GM19351 (cell line): ENCODE data around the gene NDRG4.

Experiments
- ATAC-seq: cut with Tn5 transposase; IDR thresholded peaks from one replicate; pipeline ENCODE4 v1.9.1; 2021; ENCODE audit warnings: mild to moderate bottlenecking, moderate library complexity; ENCODE audit not compliant: unreplicated experiment

Gene NDRG4

GRCh38 chr16:58508671-58509251, 8.8 kb downstream of the NDRG4 start:
- ATAC-seq, result no peak

- no peak for ATAC-seq
Measured at GRCh38 chr16:58509256-58510096, 9.5 kb downstream of the NDRG4 start.

DNA sequence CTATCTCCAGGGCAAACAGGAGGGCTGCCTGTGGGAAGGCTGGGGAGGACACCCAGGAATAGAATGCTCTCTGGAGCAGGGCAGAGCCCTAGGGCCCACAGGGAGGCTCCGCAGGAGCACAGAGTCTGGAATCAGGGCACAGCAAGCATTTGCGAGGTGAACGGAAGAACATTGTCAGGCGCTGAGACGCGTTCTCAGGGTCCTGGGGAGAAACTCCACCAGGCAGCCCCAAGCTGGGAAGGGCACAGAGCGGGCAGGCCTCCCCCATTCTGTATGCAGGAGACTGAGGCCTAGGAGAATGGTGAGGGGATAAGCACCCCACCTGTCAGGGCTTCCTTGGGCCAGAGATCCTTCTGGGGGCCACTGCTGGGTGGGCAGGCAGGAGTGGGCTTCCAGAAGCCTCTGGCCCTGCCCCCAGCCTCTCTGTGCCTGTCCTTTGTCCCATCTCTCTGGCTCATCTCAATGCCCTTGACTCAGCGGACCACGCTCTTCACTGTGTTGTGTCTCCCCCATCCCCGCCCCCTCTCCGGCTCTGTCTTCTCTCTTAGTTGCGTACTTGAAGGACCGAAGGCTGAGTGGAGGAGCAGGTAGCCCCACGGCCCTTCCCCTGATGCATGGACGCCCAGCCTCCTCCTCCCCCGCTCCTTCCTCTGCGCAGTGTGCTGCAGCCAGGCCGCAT, 10.3 kb downstream of the NDRG4 start:
- ATAC-seq, result no peak

- ATAC-seq, result no peak
Measured at GRCh38 chr16:58510776-58511628, 11.1 kb downstream of the NDRG4 start.

DNA sequence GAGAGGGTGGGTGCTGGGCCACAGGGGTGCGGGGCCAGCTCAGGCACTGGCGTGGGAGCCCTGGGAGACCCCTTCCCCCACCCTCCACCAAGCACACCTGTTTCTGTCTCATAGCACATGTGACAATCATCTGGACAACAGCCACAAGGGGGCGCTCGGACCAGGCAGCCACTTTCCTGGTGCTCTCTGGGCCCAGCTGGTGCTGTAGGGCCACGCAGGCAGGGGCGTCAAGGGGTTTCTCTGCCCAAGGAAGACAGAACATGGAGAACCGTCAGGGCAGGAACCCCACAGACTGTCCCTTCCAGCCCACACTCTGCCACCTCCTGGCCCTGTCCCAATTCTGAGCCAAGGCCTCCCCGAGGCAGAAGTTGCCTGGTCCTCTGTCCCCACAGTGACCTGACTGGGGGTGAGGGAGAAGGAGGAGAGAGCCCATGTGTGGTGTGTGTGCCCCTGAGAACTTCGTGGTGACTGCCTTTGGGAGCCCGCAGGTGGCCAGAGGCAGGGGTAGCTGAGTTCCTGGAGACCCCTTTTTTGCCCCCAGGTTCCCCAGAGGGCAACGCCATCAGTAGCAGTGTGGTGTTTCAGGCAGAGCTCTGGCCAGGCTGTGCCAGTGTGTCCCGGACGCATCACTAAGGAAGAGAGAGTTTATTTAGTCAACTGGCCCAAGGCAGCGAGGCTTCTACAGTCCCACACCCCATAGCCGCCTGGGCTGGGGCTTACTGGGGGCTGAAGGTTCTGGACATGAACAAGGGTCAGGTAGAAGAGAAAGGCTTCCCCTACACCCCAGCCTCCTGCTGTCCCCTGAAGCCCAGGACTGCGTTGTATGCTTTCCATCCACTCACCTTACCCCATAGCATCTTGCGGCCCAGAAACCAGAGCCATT, 12.2 kb downstream of the NDRG4 start:
- ATAC-seq, result peak; percentile 38

DNA sequence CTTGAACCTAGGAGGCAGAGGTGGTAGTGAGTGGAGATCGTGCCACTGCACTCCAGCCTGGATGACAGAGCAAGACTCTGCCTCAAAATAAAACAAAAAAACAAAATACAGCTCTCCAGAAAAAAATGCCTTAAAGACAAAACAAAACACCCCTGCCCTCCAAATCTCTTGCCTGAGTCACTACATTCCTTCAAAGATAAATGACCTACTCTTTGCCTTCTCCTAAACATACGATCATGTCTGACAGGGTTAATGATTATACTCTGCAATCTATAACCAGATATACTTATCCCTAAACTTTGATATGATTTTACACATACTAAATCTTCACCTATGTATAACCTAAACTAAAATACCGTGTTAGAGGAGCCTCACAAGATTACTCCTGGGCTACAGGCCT, 13.9 kb downstream of the NDRG4 start:
- no peak for ATAC-seq

DNA sequence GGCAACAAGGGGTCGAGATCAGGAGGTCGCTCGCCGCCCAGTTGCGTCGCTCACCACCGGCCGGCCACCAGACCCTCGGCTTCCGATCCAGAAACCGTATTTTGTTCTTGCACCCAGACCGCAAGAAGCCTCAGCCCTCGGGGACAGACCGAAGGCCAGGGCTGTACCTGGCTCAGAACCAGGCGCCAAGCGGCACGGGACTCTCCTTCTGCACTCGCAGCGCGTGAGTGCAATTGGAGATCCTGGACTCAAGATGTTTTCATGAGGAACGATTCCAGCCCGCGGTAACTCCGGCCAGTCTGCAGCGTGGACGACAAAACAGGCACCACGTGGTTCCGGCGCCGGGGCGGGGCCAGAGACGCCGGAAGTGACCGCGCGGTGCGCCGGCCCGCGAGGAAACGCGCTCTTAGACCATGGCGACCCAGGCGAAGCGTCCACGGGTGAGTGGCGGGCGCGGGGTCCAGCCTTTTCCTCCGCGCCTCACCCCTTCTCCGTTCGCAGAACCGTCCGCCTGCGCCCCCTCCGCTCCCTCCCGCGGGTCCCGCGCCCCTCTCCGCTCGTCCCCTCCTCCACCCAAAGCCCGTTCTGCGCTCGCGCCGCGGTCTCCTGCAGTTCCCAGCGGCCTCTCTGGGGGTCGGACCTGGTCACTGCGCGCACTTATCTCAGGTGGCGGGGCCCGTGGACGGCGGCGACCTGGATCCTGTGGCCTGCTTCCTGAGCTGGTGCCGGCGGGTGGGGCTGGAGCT, 15.4 kb downstream of the NDRG4 start, which contains the start of gene SETD6:
TSS of gene SETD6 (plus strand) at position 393 of the 746 bp plus-strand sequence. CDS start at position 414, 21 bp downstream.
- ATAC-seq, result peak; percentile 73

- peak; percentile 17 for ATAC-seq
Measured at GRCh38 chr16:58515871-58516767, 16.2 kb downstream of the NDRG4 start.

- ATAC-seq, result no peak
Measured at GRCh38 chr16:58516768-58517107, 16.8 kb downstream of the NDRG4 start.

DNA sequence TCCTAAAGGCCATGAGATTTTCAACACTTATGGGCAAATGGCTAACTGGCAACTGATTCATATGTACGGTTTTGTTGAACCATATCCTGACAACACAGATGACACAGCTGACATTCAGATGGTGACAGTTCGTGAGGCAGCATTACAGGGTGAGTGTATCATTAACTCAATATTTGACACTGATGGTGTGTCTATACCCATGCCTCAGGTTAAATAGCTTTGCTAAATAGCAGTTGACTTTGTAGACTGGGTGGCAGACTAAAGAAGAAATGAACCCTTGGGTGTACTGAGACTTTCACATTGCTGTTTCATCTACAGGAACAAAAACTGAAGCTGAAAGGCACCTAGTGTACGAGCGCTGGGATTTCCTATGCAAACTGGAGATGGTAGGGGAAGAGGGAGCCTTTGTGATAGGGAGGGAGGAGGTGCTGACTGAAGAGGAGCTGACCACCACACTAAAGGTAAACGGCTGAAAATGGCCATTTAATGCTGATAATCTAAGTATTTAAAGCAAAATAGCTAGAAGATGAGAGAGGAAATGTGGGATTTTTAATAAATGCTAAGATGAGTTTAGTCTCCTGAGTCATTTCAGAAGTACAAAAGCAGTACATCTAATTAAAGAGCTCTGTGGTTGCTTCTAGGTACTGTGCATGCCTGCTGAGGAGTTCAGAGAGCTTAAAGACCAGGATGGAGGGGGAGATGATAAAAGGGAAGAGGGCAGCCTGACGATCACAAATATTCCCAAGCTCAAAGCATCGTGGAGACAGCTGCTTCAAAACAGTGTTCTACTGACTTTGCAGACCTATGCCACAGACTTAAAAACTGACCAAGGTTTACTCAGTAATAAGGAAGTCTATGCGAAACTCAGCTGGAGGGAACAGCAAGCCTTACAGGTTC, 18.4 kb downstream of the NDRG4 start:
- peak; percentile 46 for ATAC-seq

DNA sequence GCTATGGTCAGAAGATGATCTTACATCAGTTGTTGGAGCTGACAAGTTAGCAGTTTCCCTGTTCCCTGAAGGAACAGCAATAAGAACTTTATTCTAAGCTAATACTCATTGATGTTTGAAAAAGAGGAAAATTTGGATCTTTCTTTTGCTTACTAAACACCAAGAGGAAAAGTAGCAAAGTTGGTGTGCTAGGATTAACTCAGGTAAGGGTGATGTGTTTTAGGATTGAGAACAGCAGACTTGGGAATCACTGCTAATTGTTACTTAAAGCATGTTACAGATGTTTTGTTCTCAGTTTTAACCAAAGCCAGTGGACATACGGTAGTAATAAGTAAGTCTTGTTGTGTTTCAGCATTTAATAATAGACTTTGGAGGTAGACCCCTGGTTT, 19.0 kb downstream of the NDRG4 start:
- no peak for ATAC-seq

GRCh38 chr16:58519707-58520106, 19.8 kb downstream of the NDRG4 start:
- ATAC-seq, result no peak

- no peak for ATAC-seq
Measured at GRCh38 chr16:58530179-58530578, 30.2 kb downstream of the NDRG4 start.

GRCh38 chr16:58532414-58532813, 32.5 kb downstream of the NDRG4 start:
- no peak for ATAC-seq

- ATAC-seq, result no peak
Measured at GRCh38 chr16:58533751-58534470, 34.0 kb downstream of the NDRG4 start.

DNA sequence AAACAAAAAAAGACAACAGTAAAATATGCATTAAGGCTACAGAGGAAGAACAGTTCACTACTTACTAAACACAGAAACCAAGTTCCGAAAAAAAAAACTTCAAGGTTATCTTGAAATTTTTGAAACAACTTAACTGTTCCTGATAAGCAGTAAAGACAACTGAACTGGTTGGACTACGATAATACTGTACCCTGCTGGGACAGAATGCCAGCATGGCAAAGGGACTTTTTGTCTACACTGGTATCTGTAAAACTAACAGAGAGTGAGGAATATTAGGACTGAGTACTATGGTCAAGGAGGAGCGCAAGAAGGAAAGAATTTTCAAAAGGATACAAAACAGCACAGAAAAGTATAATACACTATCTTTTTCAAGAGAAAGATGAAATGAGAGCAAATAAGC, 35.2 kb downstream of the NDRG4 start:
- no peak for ATAC-seq

DNA sequence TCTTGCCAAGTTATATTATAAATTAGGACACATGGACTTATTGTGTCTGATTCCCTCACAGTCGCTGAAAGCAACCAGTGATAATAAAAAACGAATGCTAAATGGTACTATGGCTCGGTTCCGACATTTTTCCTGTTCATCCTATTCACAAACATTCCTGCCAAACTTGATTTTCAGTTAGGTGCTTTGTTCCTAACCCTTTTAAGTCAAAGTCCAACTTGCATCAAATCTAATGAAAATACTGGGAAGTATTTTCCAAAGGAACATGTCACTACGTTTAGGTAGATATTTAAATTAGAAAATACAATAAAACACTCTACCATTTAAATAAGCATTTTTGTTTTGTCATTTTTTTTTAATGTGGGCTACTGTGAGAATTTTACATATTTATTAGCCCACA, 36.3 kb downstream of the NDRG4 start:
- ATAC-seq, result no peak
